ES-I3 (cell line): ENCODE results near the gene SLC38A1.
"Not testable (repeated sequence)": the region's sequence is repeated elsewhere in the genome, so short reads cannot be mapped to it uniquely, and the experiment has no call there.

Experiments
- H3K36me3 ChIP-seq: 2 replicates; pipeline ENCODE4 v1.6.1; 2013; ENCODE audit warnings: mild to moderate bottlenecking, low read length, control low read depth, moderate library complexity; ENCODE audit not compliant: insufficient read depth
- H3K4me1 ChIP-seq: 2 replicates; pipeline ENCODE4 v1.6.1; 2013; ENCODE audit warnings: mild to moderate bottlenecking, control low read depth, low read length; ENCODE audit not compliant: insufficient read depth
- H3K9ac ChIP-seq: 2 replicates; pipeline ENCODE4 v1.6.1; 2013; ENCODE audit warnings: low read depth, mild to moderate bottlenecking, low read length, moderate library complexity
- H3K9me3 ChIP-seq: 2 replicates; pipeline ENCODE4 v1.6.1; 2013; ENCODE audit warnings: mild to moderate bottlenecking, low read length, moderate library complexity; ENCODE audit not compliant: control insufficient read depth, insufficient read depth

The SLC38A1 gene

GRCh38 chr12:46167412-46167811 is 101.4 kb downstream of the SLC38A1 start:
- Histone ChIP-seq H3K9me3 (no peaks in the 10 kb centered on the region), H3K4me1 (no peaks in the 10 kb centered on the region), H3K36me3 (no peaks in the 10 kb centered on the region), H3K9ac (no peak overlapping the region)

DNA sequence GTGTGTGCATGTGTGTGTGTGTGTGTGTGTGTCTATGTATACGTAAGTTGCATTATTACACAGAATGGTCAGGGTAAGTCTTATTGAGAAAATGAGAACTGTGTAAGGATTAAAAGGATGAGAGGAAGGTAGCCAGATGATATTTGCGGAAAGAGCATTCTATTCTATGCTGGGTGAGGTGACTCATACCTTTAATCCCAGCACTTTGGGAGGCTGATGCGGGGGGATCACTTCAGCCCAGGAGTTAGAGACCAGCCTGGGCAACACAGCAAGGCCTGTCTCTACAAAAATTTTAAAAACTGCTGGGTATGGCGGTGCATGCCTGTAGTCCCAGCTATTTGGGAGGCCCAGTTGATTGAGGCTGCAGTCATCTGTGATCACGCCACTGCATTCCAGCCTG is 103.7 kb downstream of the SLC38A1 start:
- Histone ChIP-seq H3K36me3 (no peaks in the 10 kb centered on the region), H3K9me3 (no peaks in the 10 kb centered on the region), H3K4me1 (no peaks in the 10 kb centered on the region), H3K9ac (no peak overlapping the region)

DNA sequence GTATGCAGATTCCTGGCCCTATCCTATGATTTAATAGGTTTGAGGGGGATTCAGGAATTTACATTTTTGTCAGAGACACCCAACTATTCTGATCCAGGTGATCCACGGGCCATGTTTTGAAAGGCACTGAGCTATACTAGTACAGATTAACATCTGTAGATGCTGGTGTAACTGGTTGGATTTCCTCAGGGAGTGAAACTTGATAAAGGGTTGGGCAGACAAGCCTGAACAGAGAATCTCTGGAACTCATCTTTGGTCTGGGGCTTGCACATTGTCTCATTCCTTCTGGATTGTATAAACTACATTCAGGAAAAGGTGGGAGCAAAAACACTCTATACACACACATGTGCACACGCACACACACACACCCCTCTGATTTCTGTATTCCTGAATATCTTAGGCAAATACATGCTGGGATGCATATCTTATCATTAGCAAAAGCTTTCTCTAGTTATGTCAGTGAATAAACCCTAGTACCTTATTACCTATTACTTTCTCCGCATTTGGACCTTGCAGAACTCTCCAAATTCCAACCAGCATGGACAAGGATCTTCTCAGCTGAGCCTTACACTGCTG is 104.6 kb downstream of the SLC38A1 start:
- H3K9me3 ChIP-seq: no peaks in the 10 kb centered on the region
- H3K4me1 ChIP-seq: no peaks in the 10 kb centered on the region
- H3K9ac ChIP-seq: no peak overlapping the region
- no peaks in the 10 kb centered on the region for H3K36me3 ChIP-seq

DNA sequence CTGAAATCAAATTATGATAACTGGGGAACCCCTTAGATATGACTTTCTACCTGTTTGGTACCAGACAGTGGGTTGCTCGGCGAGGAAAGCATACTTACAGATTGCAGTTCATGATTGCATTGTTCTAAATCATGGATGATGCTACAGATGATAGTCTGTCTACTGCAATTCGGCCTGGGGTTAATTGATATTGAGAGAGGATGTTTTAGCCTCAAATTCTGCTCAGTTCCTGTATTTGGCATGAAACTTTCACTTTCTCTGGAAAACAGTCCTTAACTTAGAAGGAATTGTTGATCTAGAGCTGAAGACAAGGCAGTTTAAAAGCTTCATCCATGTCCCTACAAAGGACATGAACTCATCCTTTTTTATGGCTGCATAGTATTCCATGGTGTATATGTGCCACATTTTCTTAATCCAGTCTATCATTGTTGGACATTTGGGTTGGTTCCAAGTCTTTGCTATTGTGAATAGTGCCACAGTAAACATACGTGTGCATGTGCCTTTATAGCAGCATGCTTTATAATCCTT is 106.2 kb downstream of the SLC38A1 start:
- not testable (repeated sequence) for H3K4me1 ChIP-seq

DNA sequence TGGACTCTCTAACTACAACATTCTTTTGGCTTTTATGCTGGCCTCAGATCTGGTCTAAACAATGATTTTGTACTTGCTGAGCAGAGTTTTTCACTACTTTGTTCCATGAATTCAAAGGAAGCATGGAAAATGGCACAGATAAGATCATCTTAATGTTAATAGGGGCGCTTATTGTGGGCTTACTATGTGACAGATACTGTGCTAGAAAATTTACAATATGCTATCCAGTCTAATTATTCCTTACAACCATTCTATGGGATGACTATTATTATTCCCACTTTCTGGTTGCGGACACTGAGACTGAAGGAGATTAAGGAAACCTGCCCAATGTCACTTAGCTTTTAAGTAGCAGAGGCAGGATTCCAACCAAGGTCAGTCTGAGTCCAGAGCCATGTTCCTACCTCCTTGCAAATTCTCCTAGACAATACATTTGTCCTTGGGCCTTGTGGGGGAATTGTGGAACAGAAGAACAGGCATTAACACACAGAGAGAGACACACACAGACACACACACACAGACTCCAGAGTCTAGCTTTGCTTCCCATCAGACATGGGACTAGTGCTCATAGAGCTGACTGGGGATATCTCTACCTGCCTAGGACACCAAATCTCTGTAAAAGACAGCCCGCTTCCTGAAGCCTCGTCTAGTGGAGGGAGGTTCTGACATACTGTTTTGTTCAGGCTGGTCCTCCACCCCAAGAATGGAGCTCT is 107.7 kb downstream of the SLC38A1 start:
- Histone ChIP-seq H3K9me3 (no peaks in the 10 kb centered on the region), H3K36me3 (no peaks in the 10 kb centered on the region), H3K9ac (no peak overlapping the region), H3K4me1 (no peaks in the 10 kb centered on the region)

More for the DNA sequence above, 106.2 kb downstream of the SLC38A1 start:
- not testable (repeated sequence) for H3K9me3 ChIP-seq, H3K9ac ChIP-seq, H3K36me3 ChIP-seq

DNA sequence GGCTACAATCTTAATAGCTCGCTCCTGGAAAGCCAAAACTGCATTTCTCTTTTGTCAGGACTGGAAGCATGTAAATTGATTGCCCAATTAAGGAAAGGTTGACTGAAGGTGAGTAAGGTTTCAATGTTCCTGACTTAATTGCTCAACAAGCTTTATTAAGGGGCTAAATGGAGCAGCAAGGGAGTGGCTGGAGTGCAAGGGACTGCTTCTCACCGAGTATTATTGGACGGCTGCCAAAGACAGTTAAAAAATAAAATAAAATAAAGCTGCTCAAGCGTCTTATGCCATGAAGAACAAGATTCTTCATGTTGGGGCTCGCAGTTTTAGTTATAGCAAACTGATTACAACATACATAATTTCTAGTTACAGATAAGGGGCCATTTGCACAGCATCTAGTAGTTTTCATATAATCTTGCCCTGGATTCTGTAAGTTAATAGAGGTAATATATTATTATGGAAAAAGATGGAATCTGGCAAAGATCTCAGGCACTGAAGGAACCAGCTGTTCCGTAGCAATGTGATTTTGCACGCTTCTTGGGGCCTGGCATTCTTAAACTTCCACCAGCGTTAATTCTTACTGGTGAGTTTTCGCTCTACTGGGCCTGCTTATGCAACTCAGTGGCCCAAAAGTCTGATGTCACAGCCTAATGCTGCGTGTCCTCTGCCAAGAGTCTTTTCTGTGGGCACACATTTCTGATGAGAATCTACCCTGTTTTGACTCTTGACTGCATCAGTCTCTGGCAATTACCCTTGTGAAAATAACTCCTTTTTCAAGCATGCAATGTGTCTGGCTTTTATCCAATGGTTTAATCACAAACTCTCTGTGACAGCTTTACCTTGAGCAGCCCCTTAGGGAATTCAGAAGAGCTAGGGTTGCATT is 108.5 kb downstream of the SLC38A1 start:
- H3K9ac ChIP-seq: no peak overlapping the region
- no peaks in the 10 kb centered on the region for H3K9me3 ChIP-seq
- no peaks in the 10 kb centered on the region for H3K36me3 ChIP-seq
- no peaks in the 10 kb centered on the region for H3K4me1 ChIP-seq

DNA sequence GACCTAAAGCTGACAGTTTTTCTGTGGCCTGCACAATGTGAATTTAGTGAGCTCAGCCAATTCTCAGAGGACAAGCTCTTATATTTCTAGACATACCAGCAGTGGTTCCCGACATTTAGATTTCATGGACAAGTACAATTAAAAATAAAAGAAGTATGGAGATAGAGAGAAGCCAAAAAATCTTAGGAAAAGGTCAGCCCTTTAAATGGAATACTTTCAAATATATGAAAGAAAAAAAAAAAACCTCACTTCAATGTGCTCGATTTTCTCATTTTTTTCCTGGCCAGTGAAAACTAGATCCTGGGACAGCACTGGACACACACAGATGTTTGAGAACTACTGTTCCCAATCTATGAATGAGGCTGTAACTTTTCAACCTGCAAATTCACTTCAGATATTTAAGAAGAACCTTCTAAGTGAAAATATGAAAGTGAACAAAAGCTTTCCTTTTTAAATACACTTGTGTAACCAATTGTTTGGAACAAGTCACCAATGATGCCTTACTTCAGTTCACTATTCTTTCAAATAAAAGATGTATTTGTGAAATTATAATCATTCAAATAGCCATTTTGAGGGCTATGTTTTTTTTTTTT is 109.4 kb downstream of the SLC38A1 start:
- no peaks in the 10 kb centered on the region for H3K4me1 ChIP-seq
- no peaks in the 10 kb centered on the region for H3K9me3 ChIP-seq
- H3K9ac ChIP-seq: no peak overlapping the region; the same call in 1 of the 2 replicates

GRCh38 chr12:46158501-46158900 is 110.3 kb downstream of the SLC38A1 start:
- Histone ChIP-seq H3K4me1 (no peaks in the 10 kb centered on the region), H3K9me3 (no peaks in the 10 kb centered on the region), H3K9ac (no peak overlapping the region), H3K36me3 (no peaks in the 10 kb centered on the region)

More for the DNA sequence above, 109.4 kb downstream of the SLC38A1 start:
- no peaks in the 10 kb centered on the region for H3K36me3 ChIP-seq

GRCh38 chr12:46154221-46154985 is 114.4 kb downstream of the SLC38A1 start:
- Histone ChIP-seq H3K36me3 (no peaks in the 10 kb centered on the region), H3K9me3 (no peaks in the 10 kb centered on the region), H3K4me1 (no peaks in the 10 kb centered on the region), H3K9ac (no peak overlapping the region)

DNA sequence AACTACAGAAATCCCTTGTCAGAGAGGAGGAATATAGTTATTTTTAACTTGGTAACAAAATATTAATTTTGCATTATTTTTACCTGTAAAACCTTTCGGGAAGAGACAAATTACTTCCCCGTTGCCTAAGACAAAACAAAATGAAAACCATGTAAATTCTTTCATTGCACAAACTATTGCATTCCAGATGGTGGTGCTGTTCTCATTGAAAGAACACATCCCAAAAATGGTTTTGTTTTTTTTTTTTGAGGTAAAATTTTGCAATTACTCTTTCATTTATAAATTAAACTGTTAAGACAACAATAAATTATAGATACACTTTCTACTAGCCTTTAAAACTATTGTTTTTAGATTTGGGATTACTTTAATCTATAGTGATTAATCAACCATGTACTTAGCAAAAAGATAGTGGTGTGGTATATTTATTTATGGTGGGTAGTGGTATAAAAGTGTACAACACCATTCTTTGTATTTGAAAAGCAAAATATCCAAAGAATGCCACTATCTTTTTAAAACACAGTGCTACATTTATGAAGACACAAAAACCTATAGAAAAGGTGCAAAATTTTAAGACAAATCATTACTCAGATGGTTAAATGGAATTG is 115.5 kb downstream of the SLC38A1 start:
- no peaks in the 10 kb centered on the region for H3K36me3 ChIP-seq
- H3K9me3 ChIP-seq: no peaks in the 10 kb centered on the region
- H3K4me1 ChIP-seq: no peaks in the 10 kb centered on the region
- H3K9ac ChIP-seq: no peak overlapping the region

DNA sequence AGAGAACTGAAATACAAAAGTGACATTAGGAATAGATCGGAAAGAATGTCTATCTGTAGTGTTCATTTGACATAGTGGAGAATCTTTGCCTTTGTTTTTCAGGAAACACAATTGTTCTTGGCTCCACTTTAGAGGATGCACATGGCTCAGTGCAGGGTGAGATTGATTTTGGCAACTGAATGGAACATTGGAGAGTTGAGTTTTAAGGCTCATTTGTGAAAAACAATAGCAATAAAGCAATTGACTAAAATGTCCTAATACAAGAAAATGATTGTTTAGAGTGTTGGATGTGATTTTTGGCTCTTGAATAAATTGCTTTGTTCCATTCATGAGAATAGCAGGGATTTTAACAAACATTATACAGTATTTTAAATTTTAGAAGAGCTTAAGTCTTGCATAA is 116.4 kb downstream of the SLC38A1 start:
- Histone ChIP-seq H3K9me3 (no peaks in the 10 kb centered on the region), H3K9ac (no peak overlapping the region), H3K4me1 (no peaks in the 10 kb centered on the region), H3K36me3 (no peaks in the 10 kb centered on the region)

GRCh38 chr12:46150735-46151134 is 118.1 kb downstream of the SLC38A1 start:
- Histone ChIP-seq H3K9me3 (no peaks in the 10 kb centered on the region), H3K36me3 (no peaks in the 10 kb centered on the region), H3K9ac (no peak overlapping the region), H3K4me1 (no peaks in the 10 kb centered on the region)

DNA sequence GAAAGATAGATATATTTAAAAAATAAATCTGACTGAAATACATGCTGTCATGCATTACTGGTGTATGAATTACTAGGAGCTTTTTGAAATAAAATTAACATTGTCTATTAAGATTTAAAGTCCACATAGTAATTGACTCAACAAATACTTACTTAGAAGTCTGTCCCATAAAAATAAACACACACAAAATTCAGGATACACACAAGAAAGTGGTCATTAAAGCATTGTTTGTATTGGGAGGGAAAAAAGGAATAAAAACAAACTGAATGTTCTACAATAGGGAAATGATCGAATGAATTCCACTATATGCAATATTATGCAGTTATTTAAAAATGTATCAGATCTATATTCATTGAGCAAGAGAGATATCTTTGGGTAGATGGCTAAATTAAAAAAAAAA is 118.9 kb downstream of the SLC38A1 start:
- H3K9ac ChIP-seq: no peak overlapping the region
- H3K4me1 ChIP-seq: no peaks in the 10 kb centered on the region
- H3K36me3 ChIP-seq: no peaks in the 10 kb centered on the region
- no peaks in the 10 kb centered on the region for H3K9me3 ChIP-seq
